OCI-LY1 (cell line): Measurements from ENCODE around the gene IL10RB.

Experiments used
- EZH2 ChIP-seq: fragments of 200-600 bp; sonication (generic), shearing (Covaris generic); IDR thresholded peaks from 2 replicates; pipeline ENCODE4 v1.8.0; 2017; ENCODE audit warnings: borderline replicate concordance, mixed run types, mild to moderate bottlenecking, antibody characterized with exemption, low read length, moderate library complexity, mixed read lengths
- TF ChIP-seq, protein P1 (sequence below): fragments of 200-600 bp; sonication (generic), shearing (Covaris generic); IDR thresholded peaks from 2 replicates; pipeline ENCODE4 v1.5.1; 2017; ENCODE audit warnings: mild to moderate bottlenecking, antibody characterized with exemption, low read length, moderate library complexity, mixed read lengths

DNA sequence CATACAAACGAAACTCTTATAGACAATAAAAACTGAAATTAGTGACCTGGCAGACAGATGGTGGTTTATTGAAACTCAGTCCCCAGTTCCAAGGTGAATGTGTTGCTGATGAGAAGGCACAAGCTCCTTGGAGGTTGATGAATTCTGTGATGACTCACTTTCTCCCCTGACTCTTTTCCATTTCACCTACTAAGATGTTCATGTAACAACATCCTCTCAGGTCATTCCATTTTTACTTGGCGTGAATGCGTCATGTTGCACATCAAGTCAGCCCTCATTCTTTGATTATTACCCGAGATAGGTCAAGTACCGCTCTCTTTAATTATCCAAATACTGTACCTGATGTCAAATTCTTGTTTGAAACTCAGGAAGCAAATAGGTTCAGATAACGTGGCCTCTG is 10.1 kb upstream of the IL10RB start:
- TF ChIP-seq, protein P1, sequence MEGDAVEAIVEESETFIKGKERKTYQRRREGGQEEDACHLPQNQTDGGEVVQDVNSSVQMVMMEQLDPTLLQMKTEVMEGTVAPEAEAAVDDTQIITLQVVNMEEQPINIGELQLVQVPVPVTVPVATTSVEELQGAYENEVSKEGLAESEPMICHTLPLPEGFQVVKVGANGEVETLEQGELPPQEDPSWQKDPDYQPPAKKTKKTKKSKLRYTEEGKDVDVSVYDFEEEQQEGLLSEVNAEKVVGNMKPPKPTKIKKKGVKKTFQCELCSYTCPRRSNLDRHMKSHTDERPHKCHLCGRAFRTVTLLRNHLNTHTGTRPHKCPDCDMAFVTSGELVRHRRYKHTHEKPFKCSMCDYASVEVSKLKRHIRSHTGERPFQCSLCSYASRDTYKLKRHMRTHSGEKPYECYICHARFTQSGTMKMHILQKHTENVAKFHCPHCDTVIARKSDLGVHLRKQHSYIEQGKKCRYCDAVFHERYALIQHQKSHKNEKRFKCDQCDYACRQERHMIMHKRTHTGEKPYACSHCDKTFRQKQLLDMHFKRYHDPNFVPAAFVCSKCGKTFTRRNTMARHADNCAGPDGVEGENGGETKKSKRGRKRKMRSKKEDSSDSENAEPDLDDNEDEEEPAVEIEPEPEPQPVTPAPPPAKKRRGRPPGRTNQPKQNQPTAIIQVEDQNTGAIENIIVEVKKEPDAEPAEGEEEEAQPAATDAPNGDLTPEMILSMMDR: no peak
- TF ChIP-seq EZH2: no peak
